ENCODE data around the gene NELFB.

GRCh38 chr9:137267933-137268355 is 12.8 kb downstream of the NELFB start:
- TF ChIP-seq FOXJ3 (CRISPR knock-in tag; IDR thresholded peaks at IDR 0.05; ENCODE audit: borderline replicate concordance) = no peak
- TF ChIP-seq, protein P1, sequence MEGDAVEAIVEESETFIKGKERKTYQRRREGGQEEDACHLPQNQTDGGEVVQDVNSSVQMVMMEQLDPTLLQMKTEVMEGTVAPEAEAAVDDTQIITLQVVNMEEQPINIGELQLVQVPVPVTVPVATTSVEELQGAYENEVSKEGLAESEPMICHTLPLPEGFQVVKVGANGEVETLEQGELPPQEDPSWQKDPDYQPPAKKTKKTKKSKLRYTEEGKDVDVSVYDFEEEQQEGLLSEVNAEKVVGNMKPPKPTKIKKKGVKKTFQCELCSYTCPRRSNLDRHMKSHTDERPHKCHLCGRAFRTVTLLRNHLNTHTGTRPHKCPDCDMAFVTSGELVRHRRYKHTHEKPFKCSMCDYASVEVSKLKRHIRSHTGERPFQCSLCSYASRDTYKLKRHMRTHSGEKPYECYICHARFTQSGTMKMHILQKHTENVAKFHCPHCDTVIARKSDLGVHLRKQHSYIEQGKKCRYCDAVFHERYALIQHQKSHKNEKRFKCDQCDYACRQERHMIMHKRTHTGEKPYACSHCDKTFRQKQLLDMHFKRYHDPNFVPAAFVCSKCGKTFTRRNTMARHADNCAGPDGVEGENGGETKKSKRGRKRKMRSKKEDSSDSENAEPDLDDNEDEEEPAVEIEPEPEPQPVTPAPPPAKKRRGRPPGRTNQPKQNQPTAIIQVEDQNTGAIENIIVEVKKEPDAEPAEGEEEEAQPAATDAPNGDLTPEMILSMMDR (IDR thresholded peaks at IDR 0.05) = no peak
- no peak for TF ChIP-seq SMAD4 (CRISPR knock-in tag; IDR thresholded peaks at IDR 0.05)
- TF ChIP-seq FOXK1 (CRISPR knock-in tag; IDR thresholded peaks at IDR 0.05) = no peak
- TF ChIP-seq NR2C2 (CRISPR knock-in tag; IDR thresholded peaks at IDR 0.05) = no peak
- TF ChIP-seq, protein P2, sequence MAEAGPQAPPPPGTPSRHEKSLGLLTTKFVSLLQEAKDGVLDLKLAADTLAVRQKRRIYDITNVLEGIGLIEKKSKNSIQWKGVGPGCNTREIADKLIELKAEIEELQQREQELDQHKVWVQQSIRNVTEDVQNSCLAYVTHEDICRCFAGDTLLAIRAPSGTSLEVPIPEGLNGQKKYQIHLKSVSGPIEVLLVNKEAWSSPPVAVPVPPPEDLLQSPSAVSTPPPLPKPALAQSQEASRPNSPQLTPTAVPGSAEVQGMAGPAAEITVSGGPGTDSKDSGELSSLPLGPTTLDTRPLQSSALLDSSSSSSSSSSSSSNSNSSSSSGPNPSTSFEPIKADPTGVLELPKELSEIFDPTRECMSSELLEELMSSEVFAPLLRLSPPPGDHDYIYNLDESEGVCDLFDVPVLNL (CRISPR knock-in tag; IDR thresholded peaks at IDR 0.05; ENCODE audit: borderline replicate concordance, low read depth) = no peak
- TF ChIP-seq ZSCAN18 (CRISPR knock-in tag; IDR thresholded peaks at IDR 0.05) = no peak
- TF ChIP-seq, protein P3, sequence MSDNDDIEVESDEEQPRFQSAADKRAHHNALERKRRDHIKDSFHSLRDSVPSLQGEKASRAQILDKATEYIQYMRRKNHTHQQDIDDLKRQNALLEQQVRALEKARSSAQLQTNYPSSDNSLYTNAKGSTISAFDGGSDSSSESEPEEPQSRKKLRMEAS (CRISPR knock-in tag; IDR thresholded peaks at IDR 0.05) = no peak
- no peak for TF ChIP-seq NFE2L1 (CRISPR knock-in tag; IDR thresholded peaks at IDR 0.05)
- TF ChIP-seq STAT6 (CRISPR knock-in tag; conservative IDR thresholded peaks at IDR 0.05; ENCODE audit: low read depth) = no peak
- no peak for TF ChIP-seq RELA (CRISPR knock-in tag; IDR thresholded peaks at IDR 0.05; ENCODE audit: borderline replicate concordance)

Data from WTC11 (cell line).